GM21825 (cell line): ENCODE data around the gene RFPL1.
"Not testable (repeated sequence)": the region's sequence is repeated elsewhere in the genome, so short reads cannot be mapped to it uniquely, and the experiment has no call there.

Source experiments
- ATAC-seq: cut with Tn5 transposase; IDR thresholded peaks from one replicate; pipeline ENCODE4 v1.9.1; 2021; ENCODE audit warnings: mild to moderate bottlenecking, moderate library complexity; ENCODE audit not compliant: unreplicated experiment

Gene RFPL1

DNA sequence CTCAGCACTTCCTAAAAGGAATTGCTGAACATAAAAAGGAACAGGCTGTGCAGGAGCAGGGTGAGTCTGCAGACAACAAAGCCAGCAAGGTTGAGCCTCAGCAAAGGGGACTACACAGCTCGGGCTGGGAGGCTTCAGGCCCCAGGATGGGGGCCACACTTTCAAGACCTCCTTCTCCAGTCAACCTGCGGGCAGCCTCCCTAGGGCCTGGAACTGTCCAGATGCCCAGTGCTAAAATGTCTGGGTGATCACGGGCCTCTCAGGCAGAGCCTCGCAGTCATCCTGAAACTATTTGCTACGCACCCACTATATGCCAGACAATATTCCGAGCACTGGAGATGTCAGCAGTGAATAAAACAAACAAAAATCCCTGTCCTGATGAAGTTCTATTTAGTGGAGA, 37.7 kb downstream of the RFPL1 start:
- ATAC-seq, result no peak

DNA sequence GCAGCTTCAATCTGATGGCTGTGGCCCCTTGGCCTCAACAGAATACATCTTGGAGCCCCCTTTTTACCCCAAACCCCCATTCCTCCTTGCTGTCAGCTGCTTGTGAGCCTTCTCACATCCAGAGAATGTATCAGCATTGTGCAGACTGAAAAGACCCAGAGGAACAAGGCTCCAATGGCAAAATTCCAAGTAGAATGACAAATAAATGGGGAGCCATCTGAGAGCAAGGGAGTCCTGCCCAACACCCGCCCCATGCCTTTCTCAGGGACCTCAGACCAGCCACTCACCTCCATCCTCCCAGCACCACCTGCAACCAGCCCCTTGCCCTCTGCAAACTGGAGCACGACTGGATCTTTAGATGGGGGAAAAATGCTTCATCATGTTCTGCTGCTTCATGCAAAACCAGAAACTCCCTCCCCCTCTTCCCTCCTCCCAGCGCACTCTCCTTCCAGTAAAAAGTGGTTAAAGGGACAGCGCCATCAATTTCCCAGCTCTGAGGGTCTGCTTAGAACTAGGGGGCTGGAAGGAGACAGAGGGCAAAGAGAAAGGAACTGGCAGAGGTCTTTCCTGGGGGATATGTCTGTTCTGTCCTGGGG, 39.4 kb downstream of the RFPL1 start:
- ATAC-seq, result no peak

DNA sequence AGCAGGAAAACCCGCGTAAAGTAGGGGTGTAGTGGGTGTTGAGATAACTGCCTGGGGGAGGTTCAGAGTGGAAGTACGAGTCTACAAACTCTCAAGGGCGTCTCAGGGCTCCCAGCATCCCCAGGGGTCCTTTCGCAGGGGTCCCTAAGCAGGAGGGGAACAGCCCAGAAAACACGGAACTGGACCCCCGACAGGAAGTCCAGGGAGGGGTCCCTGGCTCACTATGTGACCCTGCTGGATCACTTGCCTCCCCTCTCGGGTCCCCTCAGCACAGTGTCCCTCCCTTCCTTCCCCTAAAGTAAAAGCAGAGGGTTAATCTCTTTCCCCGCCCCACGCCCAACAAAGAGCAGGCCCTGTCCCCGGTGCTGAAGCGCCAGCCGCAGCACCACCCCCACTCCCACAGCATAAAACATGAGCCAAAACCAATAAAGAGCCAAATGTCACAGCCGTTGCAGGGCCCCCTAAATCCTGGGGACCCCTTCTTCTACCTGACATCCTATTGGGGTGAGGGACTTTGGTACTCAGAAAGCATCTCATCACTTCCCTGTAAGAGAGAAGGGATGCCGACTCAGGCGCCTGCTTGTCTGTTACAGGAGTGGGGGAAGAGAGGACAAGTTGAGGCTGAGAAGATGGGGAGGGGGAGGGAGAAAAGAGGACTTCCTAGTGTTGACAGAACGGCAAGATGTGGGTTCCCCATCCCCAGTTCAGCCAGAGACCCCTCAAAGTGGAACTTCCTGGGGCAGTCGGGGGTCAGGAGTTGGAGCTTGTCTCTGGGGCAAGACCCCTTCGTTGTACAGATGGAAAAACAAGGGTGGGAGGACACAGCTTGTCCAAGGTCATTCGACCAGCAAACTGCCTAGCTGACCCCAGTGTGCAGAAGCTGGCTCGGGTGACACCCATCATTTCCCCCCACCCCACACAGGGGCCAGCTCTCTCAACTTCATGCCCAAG, 40.2 kb downstream of the RFPL1 start:
- ATAC-seq, result no peak

DNA sequence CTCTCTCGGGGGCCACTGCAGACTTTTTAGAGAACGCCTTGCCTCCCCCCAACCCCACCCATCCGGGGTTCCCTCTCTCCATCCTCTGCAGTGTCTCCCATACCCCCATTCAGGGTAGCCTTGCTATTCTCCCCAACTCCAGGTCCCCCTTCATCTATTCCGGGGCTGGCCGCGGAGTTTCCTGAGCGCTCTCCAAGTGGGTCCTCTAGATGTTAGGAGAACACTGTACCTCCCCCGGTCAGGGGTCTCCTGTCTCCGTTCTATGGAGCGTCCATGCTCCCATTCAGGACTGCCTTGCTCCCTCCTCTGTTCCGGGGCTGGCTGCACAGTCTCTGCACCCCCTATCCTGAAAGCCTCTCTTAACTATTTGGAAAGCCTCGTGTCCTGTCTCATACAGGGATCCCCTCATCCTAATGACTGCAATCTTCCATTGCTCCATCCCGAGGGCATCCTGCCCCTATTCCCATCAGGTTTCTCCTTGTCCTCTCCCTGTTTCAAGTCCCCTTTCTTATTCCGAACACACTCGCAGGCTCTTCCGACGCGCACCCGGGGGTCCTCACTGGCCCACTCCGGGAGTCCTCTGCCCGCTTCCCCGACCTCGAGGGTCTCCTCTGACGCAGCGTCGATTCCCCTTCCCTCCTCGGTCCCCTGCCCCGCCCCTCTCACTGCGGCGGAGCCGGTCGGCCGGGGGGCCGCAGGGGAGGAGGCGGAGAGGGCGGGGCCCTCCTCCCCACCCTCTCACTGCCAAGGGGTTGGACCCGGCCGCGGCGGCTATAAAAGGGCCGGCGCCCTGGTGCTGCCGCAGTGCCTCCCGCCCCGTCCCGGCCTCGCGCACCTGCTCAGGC, 41.3 kb downstream of the RFPL1 start, which contains the start of gene NEFH:
NEFH (plus strand) TSS at position 802 of the 845 bp plus-strand sequence. CDS start 45 bp downstream, outside the sequence.
- no peak for ATAC-seq

DNA sequence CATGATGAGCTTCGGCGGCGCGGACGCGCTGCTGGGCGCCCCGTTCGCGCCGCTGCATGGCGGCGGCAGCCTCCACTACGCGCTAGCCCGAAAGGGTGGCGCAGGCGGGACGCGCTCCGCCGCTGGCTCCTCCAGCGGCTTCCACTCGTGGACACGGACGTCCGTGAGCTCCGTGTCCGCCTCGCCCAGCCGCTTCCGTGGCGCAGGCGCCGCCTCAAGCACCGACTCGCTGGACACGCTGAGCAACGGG, 41.8 kb downstream of the RFPL1 start:
- no peak for ATAC-seq

DNA sequence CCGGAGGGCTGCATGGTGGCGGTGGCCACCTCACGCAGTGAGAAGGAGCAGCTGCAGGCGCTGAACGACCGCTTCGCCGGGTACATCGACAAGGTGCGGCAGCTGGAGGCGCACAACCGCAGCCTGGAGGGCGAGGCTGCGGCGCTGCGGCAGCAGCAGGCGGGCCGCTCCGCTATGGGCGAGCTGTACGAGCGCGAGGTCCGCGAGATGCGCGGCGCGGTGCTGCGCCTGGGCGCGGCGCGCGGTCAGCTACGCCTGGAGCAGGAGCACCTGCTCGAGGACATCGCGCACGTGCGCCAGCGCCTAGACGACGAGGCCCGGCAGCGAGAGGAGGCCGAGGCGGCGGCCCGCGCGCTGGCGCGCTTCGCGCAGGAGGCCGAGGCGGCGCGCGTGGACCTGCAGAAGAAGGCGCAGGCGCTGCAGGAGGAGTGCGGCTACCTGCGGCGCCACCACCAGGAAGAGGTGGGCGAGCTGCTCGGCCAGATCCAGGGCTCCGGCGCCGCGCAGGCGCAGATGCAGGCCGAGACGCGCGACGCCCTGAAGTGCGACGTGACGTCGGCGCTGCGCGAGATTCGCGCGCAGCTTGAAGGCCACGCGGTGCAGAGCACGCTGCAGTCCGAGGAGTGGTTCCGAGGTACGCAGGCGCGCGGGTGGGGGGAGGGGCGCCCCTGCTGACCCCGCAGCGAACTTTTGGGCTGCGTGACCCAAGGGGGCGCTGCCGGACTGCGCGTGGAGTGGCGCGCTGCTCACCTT, 42.3 kb downstream of the RFPL1 start:
- ATAC-seq, result no peak

DNA sequence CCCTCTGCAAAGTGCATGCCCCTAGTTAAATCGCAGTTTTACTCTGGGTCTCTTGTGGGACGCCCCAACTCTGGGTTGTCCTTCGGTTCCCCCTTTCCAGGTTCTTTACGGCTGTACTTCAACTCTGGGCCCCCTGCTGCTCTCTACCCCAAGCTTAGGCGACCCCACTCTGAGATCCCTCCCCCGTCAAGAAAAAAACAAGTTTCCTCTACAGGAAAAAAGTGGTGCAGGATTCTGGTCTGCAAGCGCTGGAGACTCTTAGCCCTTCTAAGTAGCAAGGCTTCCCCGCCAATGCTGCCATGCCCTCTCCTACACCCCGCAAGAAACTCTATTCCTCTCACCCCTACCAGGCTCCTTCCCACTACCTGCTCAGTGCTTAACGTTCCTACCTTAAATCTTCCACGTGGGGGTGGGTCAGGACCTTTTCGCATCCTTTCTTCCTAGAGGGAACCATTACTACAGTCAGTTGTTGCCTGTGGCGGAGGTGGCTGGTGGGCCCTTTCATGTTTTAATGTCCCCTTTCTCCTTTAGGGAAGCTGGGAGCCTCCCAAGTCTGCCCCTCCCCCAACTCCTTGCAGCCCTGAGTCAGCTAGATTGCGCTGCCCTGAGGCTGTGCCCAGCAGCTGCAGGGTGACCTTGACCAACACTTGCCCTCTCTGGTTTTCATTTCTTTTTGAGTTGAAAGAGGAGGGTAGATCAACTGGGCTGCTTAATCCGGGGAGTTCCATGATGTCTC, 43.0 kb downstream of the RFPL1 start:
- no peak for ATAC-seq

DNA sequence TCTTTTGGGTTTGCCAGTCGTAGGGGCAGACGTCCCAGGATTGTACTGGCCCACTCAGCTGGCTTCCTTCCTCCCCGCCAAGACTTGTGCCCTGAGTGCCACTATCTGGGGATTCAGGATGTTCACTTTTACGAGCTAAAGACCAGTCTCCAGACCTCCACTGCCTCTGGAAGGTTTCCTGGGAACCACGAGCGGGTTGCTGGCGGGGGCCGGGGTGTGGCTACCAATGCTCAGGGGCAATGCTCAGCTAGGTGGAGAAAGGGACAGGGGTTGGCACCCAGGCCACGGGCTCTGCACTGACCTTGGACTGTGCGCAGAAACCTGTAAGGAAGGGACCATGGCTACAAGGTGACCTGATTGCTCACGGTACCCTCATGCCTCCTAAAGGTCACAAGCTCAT, 43.9 kb downstream of the RFPL1 start:
- ATAC-seq, result no peak

DNA sequence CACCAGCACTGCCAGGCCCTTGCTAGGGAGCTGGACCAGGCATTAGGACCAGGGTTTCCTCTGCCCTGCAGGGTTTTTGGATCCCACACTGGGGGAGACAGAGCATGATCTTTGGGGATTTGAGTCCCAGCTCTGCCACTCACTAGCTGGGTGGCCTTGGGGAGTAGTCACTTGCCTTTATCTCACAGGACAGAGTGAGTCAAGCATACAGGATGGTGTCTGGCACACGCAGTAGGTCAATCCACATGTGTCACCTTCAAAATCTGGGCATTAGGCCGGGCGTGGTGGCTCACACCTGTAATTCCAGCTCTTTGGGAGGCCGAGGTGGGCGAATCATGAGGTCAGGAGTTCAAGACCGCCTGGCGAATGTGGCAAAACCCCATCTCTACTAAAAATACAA, 44.3 kb downstream of the RFPL1 start:
- ATAC-seq, result no peak

DNA sequence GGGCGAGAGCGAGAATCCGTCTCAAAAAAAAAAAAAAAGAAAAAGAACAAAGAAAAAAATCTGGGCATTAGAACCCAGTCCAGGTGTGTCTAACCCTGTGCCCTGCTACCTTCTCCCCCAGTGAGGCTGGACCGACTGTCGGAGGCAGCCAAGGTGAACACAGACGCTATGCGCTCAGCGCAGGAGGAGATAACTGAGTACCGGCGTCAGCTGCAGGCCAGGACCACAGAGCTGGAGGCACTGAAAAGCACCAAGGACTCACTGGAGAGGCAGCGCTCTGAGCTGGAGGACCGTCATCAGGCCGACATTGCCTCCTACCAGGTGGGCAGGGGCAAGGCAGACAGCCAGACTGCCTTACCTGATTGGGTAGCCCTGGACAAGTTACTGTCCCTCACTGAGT, 44.9 kb downstream of the RFPL1 start:
- ATAC-seq, result no peak

DNA sequence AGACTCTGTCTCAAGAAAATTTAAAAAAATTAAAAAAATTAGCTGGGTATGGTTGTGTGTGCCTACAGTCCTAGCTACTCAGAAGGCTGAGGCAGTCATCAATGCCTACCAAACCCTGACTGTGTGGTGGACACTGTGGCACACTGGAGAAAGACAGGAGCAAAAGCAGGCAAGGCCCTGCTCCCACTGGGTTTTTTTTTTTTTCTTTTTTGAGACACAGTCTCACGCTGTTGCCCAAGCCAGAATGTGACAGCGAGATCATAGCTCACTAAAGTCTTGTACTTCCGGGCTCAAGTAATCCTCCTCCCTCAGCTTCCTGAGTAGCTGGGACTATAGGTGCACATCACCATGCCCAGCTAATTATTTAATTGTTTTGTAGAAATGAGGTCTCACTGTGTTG, 46.3 kb downstream of the RFPL1 start:
- no peak for ATAC-seq

DNA sequence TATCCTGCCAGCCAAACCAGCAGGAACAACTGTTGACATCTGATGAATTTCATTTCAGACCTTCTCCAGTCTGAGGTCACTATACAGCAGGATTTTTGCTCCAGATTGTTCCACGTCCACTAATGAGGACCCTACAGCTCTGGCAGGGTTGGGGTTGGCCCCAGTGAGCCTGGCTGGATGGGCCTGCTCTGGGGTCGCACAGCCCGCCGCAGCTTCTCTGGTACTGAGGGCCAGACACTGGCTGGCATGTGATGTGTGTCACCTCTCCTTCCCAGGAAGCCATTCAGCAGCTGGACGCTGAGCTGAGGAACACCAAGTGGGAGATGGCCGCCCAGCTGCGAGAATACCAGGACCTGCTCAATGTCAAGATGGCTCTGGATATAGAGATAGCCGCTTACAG, 47.1 kb downstream of the RFPL1 start:
- ATAC-seq, result no peak

DNA sequence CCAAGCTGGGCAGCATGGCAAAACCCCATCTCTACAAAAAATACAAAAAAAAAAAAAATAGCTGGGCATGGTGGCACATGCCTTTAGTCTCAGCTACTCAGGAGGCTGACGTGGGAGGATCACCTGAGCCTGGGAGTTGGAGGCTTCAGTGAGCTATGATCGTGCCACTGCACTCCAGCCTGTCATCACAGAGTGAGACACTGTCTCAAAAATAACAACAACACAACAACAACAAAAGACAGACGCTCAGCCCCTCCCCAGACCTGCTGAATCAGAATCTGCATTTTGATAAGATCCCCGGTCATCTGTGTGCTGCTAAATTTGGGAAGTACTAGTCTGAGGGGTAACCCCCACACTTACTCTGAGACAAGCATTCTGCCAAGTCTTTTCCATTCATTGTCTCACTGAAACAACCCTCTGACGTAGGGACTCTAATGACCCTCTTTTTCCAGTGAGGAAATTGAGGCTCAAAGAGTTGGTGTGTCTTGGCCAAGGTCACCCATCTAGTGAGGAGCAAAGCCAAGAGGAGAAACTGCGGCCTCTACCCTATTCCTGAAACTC, 49.1 kb downstream of the RFPL1 start:
- ATAC-seq, result no peak

DNA sequence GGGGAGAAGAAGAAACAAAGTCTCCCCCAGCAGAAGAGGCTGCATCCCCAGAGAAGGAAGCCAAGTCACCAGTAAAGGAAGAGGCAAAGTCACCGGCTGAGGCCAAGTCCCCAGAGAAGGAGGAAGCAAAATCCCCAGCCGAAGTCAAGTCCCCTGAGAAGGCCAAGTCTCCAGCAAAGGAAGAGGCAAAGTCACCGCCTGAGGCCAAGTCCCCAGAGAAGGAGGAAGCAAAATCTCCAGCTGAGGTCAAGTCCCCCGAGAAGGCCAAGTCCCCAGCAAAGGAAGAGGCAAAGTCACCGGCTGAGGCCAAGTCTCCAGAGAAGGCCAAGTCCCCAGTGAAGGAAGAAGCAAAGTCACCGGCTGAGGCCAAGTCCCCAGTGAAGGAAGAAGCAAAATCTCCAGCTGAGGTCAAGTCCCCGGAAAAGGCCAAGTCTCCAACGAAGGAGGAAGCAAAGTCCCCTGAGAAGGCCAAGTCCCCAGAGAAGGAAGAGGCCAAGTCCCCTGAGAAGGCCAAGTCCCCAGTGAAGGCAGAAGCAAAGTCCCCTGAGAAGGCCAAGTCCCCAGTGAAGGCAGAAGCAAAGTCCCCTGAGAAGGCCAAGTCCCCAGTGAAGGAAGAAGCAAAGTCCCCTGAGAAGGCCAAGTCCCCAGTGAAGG, 50.9 kb downstream of the RFPL1 start:
- not testable (repeated sequence) for ATAC-seq

DNA sequence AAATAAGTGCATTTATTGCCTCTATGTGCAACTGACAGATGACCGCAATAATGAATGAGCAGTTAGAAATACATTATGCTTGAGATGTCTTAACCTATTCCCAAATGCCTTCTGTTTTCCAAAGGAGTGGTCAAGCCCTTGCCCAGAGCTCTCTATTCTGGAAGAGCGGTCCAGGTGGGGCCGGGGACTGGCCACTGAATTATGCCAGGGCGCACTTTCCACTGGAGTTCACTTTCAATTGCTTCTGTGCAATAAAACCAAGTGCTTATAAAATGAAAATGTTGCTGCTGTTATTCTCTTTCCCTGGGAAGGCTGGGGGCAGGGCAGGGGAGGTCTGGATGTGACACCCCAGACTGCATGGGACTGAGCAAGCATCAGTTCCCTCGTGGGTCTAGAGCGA, 52.6 kb downstream of the RFPL1 start:
- ATAC-seq, result no peak
